Brain microvascular endothelial cell (primary cell): ENCODE results near the gene EYS.

Source experiments
- DNase-seq: peaks from one replicate; pipeline ENCODE4 v3.0.0-alpha.2; 2020
- H3K27ac ChIP-seq: fragments of 250-450 bp; sonication (Bioruptor Pico); 2 replicates; pipeline ENCODE4 v1.5.1; 2020; ENCODE audit warnings: mild to moderate bottlenecking, moderate library complexity
- H3K27me3 ChIP-seq: fragments of 250-450 bp; sonication (Bioruptor Pico); replicated peaks from 2 replicates; pipeline ENCODE4 v1.5.1; 2020; ENCODE audit warnings: mild to moderate bottlenecking
- H3K36me3 ChIP-seq: fragments of 250-450 bp; sonication (Bioruptor Pico); replicated peaks from 2 replicates; pipeline ENCODE4 v1.5.1; 2020; ENCODE audit warnings: mild to moderate bottlenecking
- H3K4me3 ChIP-seq: 2 replicates; pipeline ENCODE4 v1.5.1; 2011; ENCODE audit warnings: low read depth, mild to moderate bottlenecking, control low read depth, low read length, moderate library complexity
- CTCF ChIP-seq: IDR thresholded peaks from 2 replicates; pipeline ENCODE4 v1.5.1; 2011; ENCODE audit warnings: low read depth, mild to moderate bottlenecking, moderate library complexity, low read length, control low read depth, inconsistent platforms; ENCODE audit errors: missing control alignments
- in situ Hi-C: cut with HindIII; loops from 2 replicates; pipeline ENCODE4 v1.10.0; 2017; ENCODE audit warnings: low sequenced_read_pairs, low pct_ligation_motif_present

EYS gene

GRCh38 chr6:65088575-65088974 lies 618.5 kb downstream of the EYS start:
- in situ Hi-C loops: no loop called here
- no peaks in the 10 kb centered on the region for H3K36me3 ChIP-seq
- no peak overlapping the region for H3K4me3 ChIP-seq
- DNase-seq: no peak
- no peak for TF ChIP-seq CTCF
- H3K27ac ChIP-seq: no peak overlapping the region
- H3K27me3 ChIP-seq: no peaks in the 10 kb centered on the region

- no peak for DNase-seq
- TF ChIP-seq CTCF: no peak
- no peak overlapping the region for H3K4me3 ChIP-seq
- no peaks in the 10 kb centered on the region for H3K27me3 ChIP-seq
- no peaks in the 10 kb centered on the region for H3K36me3 ChIP-seq
- H3K27ac ChIP-seq: no peak overlapping the region
- in situ Hi-C loops: no loop called here
Measured at GRCh38 chr6:65081756-65082155, 625.3 kb downstream of the EYS start.

- Histone ChIP-seq H3K4me3 (no peak overlapping the region), H3K36me3 (no peaks in the 10 kb centered on the region), H3K27me3 (no peaks in the 10 kb centered on the region), H3K27ac (no peak overlapping the region)
- in situ Hi-C loops: no loop called here
- TF ChIP-seq CTCF: no peak
- no peak for DNase-seq
Measured at GRCh38 chr6:65075705-65076230, 631.3 kb downstream of the EYS start.

- Histone ChIP-seq H3K27me3 (no peaks in the 10 kb centered on the region), H3K36me3 (no peaks in the 10 kb centered on the region), H3K4me3 (no peak overlapping the region), H3K27ac (no peak overlapping the region)
- in situ Hi-C loops: no loop called here
- TF ChIP-seq CTCF: no peak
- DNase-seq: no peak
Measured at GRCh38 chr6:65072500-65072899, 634.5 kb downstream of the EYS start.

- no peaks in the 10 kb centered on the region for H3K36me3 ChIP-seq
- DNase-seq: no peak
- in situ Hi-C loops: no loop called here
- no peak overlapping the region for H3K27ac ChIP-seq
- H3K27me3 ChIP-seq: no peaks in the 10 kb centered on the region
- H3K4me3 ChIP-seq: no peak overlapping the region
- no peak for TF ChIP-seq CTCF
Measured at GRCh38 chr6:65071480-65071879, 635.5 kb downstream of the EYS start.

GRCh38 chr6:65064844-65065243 lies 642.2 kb downstream of the EYS start:
- Histone ChIP-seq H3K36me3 (no peaks in the 10 kb centered on the region), H3K27me3 (no peaks in the 10 kb centered on the region), H3K4me3 (no peak overlapping the region), H3K27ac (no peak overlapping the region)
- DNase-seq: no peak
- TF ChIP-seq CTCF: no peak
- in situ Hi-C loops: no loop called here
